K562 (cell line): ENCODE data around the gene MLX. TPM values are rescaled to one million over a fixed set of nuclear protein-coding genes. Genes with fewer than 3 reads are reported as not detected.

Experiments
- ATAC-seq: fragments of 200-7000 bp; cut with Tn5 transposase; 3 replicates; pipeline ENCODE4 v1.9.1; 2020; ENCODE audit warnings: moderate library complexity
- BruUV-seq: library from RNA; stranded (reverse); fragments of 400-500 nt; replicated peaks from 2 replicates; lab custom pipeline; 2021; lab: Mats Ljungman, UMichigan
- CTCF ChIA-PET: fragments of 300-600 bp; formaldehyde crosslinking; extraction: SDS; loops from one replicate; lab custom pipeline; 2021; ENCODE audit warnings: low intra/inter-chr PET ratio; lab: Yijun Ruan, JAX
- POLR2A ChIA-PET: fragments of 300-600, 350-650 bp; sonication (Branson Sonifier 250); formaldehyde crosslinking; extraction: SDS; loops from one replicate; lab custom pipeline; 2021; ENCODE audit warnings: antibody characterized with exemption, inconsistent platforms; lab: Yijun Ruan, JAX
- DNase-seq, 4 experiments: peaks; one replicate each; pipeline versions ENCODE4 v3.0.0 to v3.0.0-alpha.2; 2011 to 2018; ENCODE audit warnings: low spot score in 3 of 4, mixed read lengths in 3 of 4; ENCODE audit errors: extremely low read depth in 1 of 4
- FAIRE-seq: peaks from 2 replicates; lab custom pipeline; 2011; peaks lifted over from hg19 to GRCh38; lab: Jason Lieb, UNC
- H2AFZ ChIP-seq: 2 replicates; pipeline ENCODE4 v1.6.0; 2011; ENCODE audit warnings: low read depth, low read length, control low read depth, inconsistent platforms
- H3K27ac ChIP-seq: fragments of 200-600 bp; 3 replicates; pipeline ENCODE4 v1.8.0; 2011; ENCODE audit warnings: low read depth, mild to moderate bottlenecking, control low read depth, inconsistent platforms, low read length, moderate library complexity, mixed read lengths; ENCODE audit errors: extremely low read depth
- H3K27me3 ChIP-seq, 2 experiments: fragments of 300-600 bp in 1 of 2; 2 replicates in 1 of 2; 3 replicates in 1 of 2; pipeline versions ENCODE4 v1.6.0 to v1.8.0; 2011; ENCODE audit warnings: inconsistent platforms in 2 of 2, low read length in 2 of 2, mild to moderate bottlenecking in 1 of 2, mixed read lengths in 1 of 2, moderate library complexity in 1 of 2; ENCODE audit not compliant: control insufficient read depth in 2 of 2, insufficient read depth in 2 of 2
- H3K36me3 ChIP-seq: fragments of 300-600 bp; 3 replicates; pipeline ENCODE4 v1.8.0; 2011; ENCODE audit warnings: mild to moderate bottlenecking, low read length, inconsistent platforms; ENCODE audit not compliant: control insufficient read depth, insufficient read depth
- H3K4me1 ChIP-seq, 2 experiments: fragments of 200-600 bp in 1 of 2; replicated peaks in 1 of 2; 2 replicates in 1 of 2; 3 replicates in 1 of 2; pipeline versions ENCODE4 v1.5.1 to v1.8.0; 2011; ENCODE audit warnings: inconsistent platforms in 2 of 2, low read length in 2 of 2, mild to moderate bottlenecking in 1 of 2, mixed read lengths in 1 of 2, moderate library complexity in 1 of 2; ENCODE audit not compliant: control insufficient read depth in 2 of 2, insufficient read depth in 2 of 2
- H3K4me2 ChIP-seq: 2 replicates; pipeline ENCODE4 v1.6.1; 2011; ENCODE audit warnings: low read length, control low read depth, inconsistent platforms, mixed read lengths; ENCODE audit not compliant: insufficient read depth
- H3K4me3 ChIP-seq: fragments of 200-600 bp; sonication (generic), shearing (Covaris generic); 2 replicates; pipeline ENCODE4 v1.5.1; 2016; ENCODE audit warnings: control low read depth, inconsistent platforms
- H3K79me2 ChIP-seq: fragments of 200-600 bp; 3 replicates; pipeline ENCODE4 v1.8.0; 2011; ENCODE audit warnings: low read length, inconsistent platforms; ENCODE audit not compliant: control insufficient read depth, insufficient read depth
- H3K9ac ChIP-seq, 2 experiments: 2 replicates each; pipeline versions ENCODE4 v1.6.0 to v1.6.1; 2011; ENCODE audit warnings: low read depth in 2 of 2, low read length in 2 of 2, control low read depth in 1 of 2, inconsistent platforms in 1 of 2, mild to moderate bottlenecking in 1 of 2, mixed read lengths in 1 of 2; ENCODE audit not compliant: insufficient read depth in 1 of 2
- H3K9me1 ChIP-seq: one replicate; pipeline ENCODE4 v1.6.0; 2011; ENCODE audit warnings: inconsistent platforms, mild to moderate bottlenecking, low read length, moderate library complexity; ENCODE audit not compliant: control insufficient read depth, insufficient read depth
- H3K9me3 ChIP-seq: replicated peaks from 2 replicates; pipeline ENCODE4 v1.5.1; 2011; ENCODE audit warnings: low read depth, low read length, inconsistent platforms; ENCODE audit not compliant: control insufficient read depth, insufficient read depth
- H4K20me1 ChIP-seq: replicated peaks from 2 replicates; pipeline ENCODE4 v1.6.1; 2011; ENCODE audit warnings: low read length, inconsistent platforms, mixed read lengths; ENCODE audit not compliant: control insufficient read depth, insufficient read depth
- ATF7 ChIP-seq: fragments of 450-650 bp; IDR thresholded peaks from 2 replicates; pipeline ENCODE4 v1.7.1; 2014; ENCODE audit warnings: mild to moderate bottlenecking, moderate library complexity
- FOXA1 ChIP-seq: fragments of 450-650 bp; IDR thresholded peaks from 2 replicates; pipeline ENCODE4 v1.6.1; 2016; ENCODE audit warnings: mild to moderate bottlenecking, borderline replicate concordance
- HDAC2 ChIP-seq: fragments of 450-650 bp; IDR thresholded peaks from 2 replicates; pipeline ENCODE4 v1.6.1; 2016; ENCODE audit warnings: mild to moderate bottlenecking
- RBBP5 ChIP-seq: fragments of 200-600 bp; sonication (generic); IDR thresholded peaks from 2 replicates; pipeline ENCODE4 v1.6.1; 2012; ENCODE audit warnings: borderline replicate concordance, mild to moderate bottlenecking, low read length, control low read depth, inconsistent platforms; ENCODE audit not compliant: insufficient read depth, poor library complexity, severe bottlenecking
- RBM25 ChIP-seq: fragments of 200-400 bp; formaldehyde crosslinking; IDR thresholded peaks from 2 replicates; pipeline ENCODE4 v1.6.1; 2018; ENCODE audit warnings: low read length, low read depth, moderate library complexity; ENCODE audit not compliant: severe bottlenecking
- ZNF134 ChIP-seq: fragments of 250-450 bp; sonication (Bioruptor Pico); conservative IDR thresholded peaks from 2 replicates; pipeline ENCODE4 v1.4.0; 2020
- WGBS: fragments of 100-300 bp; shearing (Covaris generic); methylation state at CpG from one replicate; pipeline ENCODE4 v1.1.6; 2016; ENCODE audit warnings: low coverage, mixed read lengths; ENCODE audit not compliant: insufficient coverage; ENCODE audit errors: missing lambda C conversion rate; 5-methylcytosine and 5-hydroxymethylcytosine counted together
- in situ Hi-C: fragments of 300-500 bp; cut with MboI; formaldehyde crosslinking; loops from 4 replicates; pipeline ENCODE4 v1.15.0; 2018; ENCODE audit warnings: inconsistent platforms, mixed read lengths
- intact Hi-C: fragments of 100-400 bp; cut with micrococcal nuclease; formaldehyde crosslinking; loops from 2 replicates; pipeline ENCODE4 v1.14.2; 2022
- polyA plus RNA-seq, 8 experiments: library from polyadenylated mRNA; depleted of rRNA in 4 of 8; stranded (reverse) in 5 of 8; unstranded in 3 of 8; fragments of >200 nt; fragmentation: Nextera tagmentation in 2 of 8; fragmentation: Illumina TruSeq in 1 of 8; extraction: Ambion mirVana in 2 of 8; extraction: Trizol in 1 of 8; gene quantifications; 2 replicates each; pipeline versions ENCODE4 v1.2.1 to v1.2.3, GENCODE V29; 2011 to 2014; ENCODE audit warnings: inconsistent platforms in 1 of 8, missing spikeins in 1 of 8
- total RNA-seq, 7 experiments: library from RNA; depleted of rRNA in 6 of 7; stranded (reverse); fragments of >200 nt in 6 of 7; fragmentation: Illumina TruSeq in 2 of 7; extraction: Trizol in 2 of 7; gene quantifications; 2 replicates each; pipeline versions ENCODE4 v1.2.1 to v1.2.3, GENCODE V29; 2011 to 2021; ENCODE audit warnings: low replicate concordance in 1 of 7
- TF ChIP-seq, protein P1 (sequence below): sonication (generic); formaldehyde crosslinking; IDR thresholded peaks from 2 replicates; pipeline ENCODE4 v1.8.1; 2022; ENCODE audit warnings: missing genetic modification reagents
- TF ChIP-seq, protein P2 (sequence below): conservative IDR thresholded peaks from 2 replicates; pipeline ENCODE4 v1.6.1; 2011; ENCODE audit warnings: low read depth, mild to moderate bottlenecking, low read length; ENCODE audit not compliant: control insufficient read depth
- TF ChIP-seq, protein P3 (sequence below): fragments of 450-650 bp; IDR thresholded peaks from 2 replicates; pipeline ENCODE4 v1.6.1; 2017; ENCODE audit warnings: mild to moderate bottlenecking, moderate library complexity
- TF ChIP-seq, protein P4 (sequence below), 3 experiments: fragments of 200-800 bp in 1 of 3; fragments of 250-450 bp in 1 of 3; fragments of 450-650 bp in 1 of 3; sonication (Bioruptor Pico) in 1 of 3; sonication (Bioruptor generic) in 1 of 3; formaldehyde crosslinking in 1 of 3; IDR thresholded peaks; 2 replicates each; pipeline versions ENCODE4 v1.6.1 to v1.8.0; 2016 to 2022; ENCODE audit warnings: mild to moderate bottlenecking in 2 of 3, missing genetic modification characterization in 2 of 3, missing compliant biosample characterization in 1 of 3, moderate library complexity in 1 of 3

MLX gene
- total and polyA plus RNA-seq, 9 of the 15 experiments (the other 6 are each of a cell fraction or from before 2014, with no cell fraction given) = 42.9 to 100 (median 58.9) TPM

DNA sequence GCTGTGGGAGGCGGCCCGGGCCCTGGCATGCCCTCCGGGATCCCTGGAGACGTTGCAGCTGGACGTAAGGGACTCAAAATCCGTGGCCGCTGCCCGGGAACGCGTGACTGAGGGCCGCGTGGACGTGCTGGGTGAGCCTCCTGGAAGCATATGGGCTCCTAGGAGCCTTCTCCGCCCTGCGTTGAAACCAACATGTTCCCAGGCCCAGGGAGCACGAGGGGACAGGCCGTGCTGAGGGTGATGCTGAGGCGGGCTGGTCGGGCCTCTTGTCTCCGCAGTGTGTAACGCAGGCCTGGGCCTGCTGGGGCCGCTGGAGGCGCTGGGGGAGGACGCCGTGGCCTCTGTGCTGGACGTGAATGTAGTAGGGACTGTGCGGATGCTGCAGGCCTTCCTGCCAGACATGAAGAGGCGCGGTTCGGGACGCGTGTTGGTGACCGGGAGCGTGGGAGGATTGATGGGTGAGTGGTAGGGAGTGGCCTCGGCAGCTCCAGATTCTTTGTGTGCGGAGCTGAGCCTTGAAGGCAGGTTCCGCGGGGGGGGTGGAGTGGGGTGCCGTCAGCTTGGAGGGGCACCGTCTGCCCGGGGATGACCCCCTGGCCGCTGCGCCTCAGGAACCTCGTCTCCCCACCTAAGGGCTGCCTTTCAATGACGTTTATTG lies 13.6 kb upstream of the MLX start (continued):
- TF ChIP-seq, protein P1, sequence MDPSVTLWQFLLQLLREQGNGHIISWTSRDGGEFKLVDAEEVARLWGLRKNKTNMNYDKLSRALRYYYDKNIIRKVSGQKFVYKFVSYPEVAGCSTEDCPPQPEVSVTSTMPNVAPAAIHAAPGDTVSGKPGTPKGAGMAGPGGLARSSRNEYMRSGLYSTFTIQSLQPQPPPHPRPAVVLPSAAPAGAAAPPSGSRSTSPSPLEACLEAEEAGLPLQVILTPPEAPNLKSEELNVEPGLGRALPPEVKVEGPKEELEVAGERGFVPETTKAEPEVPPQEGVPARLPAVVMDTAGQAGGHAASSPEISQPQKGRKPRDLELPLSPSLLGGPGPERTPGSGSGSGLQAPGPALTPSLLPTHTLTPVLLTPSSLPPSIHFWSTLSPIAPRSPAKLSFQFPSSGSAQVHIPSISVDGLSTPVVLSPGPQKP (CRISPR knock-in tag) = no peak
- TF ChIP-seq, protein P2, sequence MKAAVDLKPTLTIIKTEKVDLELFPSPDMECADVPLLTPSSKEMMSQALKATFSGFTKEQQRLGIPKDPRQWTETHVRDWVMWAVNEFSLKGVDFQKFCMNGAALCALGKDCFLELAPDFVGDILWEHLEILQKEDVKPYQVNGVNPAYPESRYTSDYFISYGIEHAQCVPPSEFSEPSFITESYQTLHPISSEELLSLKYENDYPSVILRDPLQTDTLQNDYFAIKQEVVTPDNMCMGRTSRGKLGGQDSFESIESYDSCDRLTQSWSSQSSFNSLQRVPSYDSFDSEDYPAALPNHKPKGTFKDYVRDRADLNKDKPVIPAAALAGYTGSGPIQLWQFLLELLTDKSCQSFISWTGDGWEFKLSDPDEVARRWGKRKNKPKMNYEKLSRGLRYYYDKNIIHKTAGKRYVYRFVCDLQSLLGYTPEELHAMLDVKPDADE = no peak
- TF ChIP-seq HDAC2 = peak; percentile 52
- no peak for TF ChIP-seq FOXA1
- TF ChIP-seq ZNF134 (CRISPR knock-in tag) = no peak
- no peak for TF ChIP-seq ATF7
- TF ChIP-seq, all 486 proteins: peak for 86

DNA sequence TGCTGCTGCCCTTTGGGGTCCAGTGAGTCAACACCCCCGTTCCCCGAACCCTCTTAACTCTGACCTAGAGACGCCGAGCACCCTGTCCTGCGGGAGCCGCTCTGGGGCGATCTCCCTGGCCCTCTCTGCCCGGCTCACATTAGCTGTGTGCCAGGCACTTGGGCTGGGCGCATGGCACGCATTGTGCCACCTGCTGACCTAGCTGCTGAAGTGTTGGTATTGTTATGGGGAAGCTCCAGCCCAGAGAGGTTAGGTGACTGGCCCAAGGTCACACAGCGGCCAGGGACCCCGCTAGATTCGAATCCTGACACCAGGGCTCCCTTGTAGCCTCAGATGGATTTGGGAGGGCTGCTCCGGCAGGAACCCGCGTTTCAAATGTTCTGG lies 13.0 kb upstream of the MLX start:
- Histone ChIP-seq H4K20me1 (no peaks in the 10 kb centered on the region), H3K79me2 (peaks cover 26% of the 10 kb centered on the region), H2AFZ (peak overlapping the region; percentile 85), H3K36me3 (peaks cover 4% of the 10 kb centered on the region; the same call in 1 of the 3 replicates), H3K4me3 (peak overlapping the region; percentile 87), H3K4me2 (peak overlapping the region; percentile 96), H3K4me1 (peaks cover 18 to 39% of the 10 kb centered on the region in 2 experiments; a peak in 4 of 5 replicates), H3K27ac (peak overlapping the region; percentile 91), H3K9me3 (no peaks in the 10 kb centered on the region), H3K9ac (peak overlapping the region; percentile 66 to 100), H3K27me3 (no peaks in the 10 kb centered on the region), H3K9me1 (no peaks in the 10 kb centered on the region)
- WGBS = 3% methylated on average over 13 of the region's 16 CpGs
- ATAC-seq (no peak), DNase-seq (no peak), FAIRE-seq (no peak)
- CTCF ChIA-PET = no interaction called here
- in situ Hi-C loops = no loop called here
- intact Hi-C loops = no loop called here
- no TSS peak for BruUV-seq
- POLR2A ChIA-PET = interaction anchor here (0.5 to 1.3 kb wide), 4 partner anchors 16 to 280 kb away, joined by 3 to 4 read pairs (median 3); partner anchors contain the start of gene NAGLU
- TF ChIP-seq, protein P3, sequence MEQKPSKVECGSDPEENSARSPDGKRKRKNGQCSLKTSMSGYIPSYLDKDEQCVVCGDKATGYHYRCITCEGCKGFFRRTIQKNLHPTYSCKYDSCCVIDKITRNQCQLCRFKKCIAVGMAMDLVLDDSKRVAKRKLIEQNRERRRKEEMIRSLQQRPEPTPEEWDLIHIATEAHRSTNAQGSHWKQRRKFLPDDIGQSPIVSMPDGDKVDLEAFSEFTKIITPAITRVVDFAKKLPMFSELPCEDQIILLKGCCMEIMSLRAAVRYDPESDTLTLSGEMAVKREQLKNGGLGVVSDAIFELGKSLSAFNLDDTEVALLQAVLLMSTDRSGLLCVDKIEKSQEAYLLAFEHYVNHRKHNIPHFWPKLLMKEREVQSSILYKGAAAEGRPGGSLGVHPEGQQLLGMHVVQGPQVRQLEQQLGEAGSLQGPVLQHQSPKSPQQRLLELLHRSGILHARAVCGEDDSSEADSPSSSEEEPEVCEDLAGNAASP = no peak
- peak; percentile 4 for TF ChIP-seq RBBP5
- peak; percentile 64 for TF ChIP-seq RBM25
- TF ChIP-seq, protein P4, sequence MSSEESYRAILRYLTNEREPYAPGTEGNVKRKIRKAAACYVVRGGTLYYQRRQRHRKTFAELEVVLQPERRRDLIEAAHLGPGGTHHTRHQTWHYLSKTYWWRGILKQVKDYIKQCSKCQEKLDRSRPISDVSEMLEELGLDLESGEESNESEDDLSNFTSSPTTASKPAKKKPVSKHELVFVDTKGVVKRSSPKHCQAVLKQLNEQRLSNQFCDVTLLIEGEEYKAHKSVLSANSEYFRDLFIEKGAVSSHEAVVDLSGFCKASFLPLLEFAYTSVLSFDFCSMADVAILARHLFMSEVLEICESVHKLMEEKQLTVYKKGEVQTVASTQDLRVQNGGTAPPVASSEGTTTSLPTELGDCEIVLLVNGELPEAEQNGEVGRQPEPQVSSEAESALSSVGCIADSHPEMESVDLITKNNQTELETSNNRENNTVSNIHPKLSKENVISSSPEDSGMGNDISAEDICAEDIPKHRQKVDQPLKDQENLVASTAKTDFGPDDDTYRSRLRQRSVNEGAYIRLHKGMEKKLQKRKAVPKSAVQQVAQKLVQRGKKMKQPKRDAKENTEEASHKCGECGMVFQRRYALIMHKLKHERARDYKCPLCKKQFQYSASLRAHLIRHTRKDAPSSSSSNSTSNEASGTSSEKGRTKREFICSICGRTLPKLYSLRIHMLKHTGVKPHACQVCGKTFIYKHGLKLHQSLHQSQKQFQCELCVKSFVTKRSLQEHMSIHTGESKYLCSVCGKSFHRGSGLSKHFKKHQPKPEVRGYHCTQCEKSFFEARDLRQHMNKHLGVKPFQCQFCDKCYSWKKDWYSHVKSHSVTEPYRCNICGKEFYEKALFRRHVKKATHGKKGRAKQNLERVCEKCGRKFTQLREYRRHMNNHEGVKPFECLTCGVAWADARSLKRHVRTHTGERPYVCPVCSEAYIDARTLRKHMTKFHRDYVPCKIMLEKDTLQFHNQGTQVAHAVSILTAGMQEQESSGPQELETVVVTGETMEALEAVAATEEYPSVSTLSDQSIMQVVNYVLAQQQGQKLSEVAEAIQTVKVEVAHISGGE (CRISPR knock-in tag; IDR thresholded peaks at IDR 0.05) = no peak
